Measurements from ENCODE around the gene SCUBE3. TPM values are rescaled to one million over a fixed set of nuclear protein-coding genes. Genes with fewer than 3 reads are reported as not detected.

SCUBE3 gene
- total and polyA plus RNA-seq, 9 of the 15 experiments (the other 6 are each of a cell fraction or from before 2014, with no cell fraction given) = 0.01 to 0.11 TPM; not detected in 7

DNA sequence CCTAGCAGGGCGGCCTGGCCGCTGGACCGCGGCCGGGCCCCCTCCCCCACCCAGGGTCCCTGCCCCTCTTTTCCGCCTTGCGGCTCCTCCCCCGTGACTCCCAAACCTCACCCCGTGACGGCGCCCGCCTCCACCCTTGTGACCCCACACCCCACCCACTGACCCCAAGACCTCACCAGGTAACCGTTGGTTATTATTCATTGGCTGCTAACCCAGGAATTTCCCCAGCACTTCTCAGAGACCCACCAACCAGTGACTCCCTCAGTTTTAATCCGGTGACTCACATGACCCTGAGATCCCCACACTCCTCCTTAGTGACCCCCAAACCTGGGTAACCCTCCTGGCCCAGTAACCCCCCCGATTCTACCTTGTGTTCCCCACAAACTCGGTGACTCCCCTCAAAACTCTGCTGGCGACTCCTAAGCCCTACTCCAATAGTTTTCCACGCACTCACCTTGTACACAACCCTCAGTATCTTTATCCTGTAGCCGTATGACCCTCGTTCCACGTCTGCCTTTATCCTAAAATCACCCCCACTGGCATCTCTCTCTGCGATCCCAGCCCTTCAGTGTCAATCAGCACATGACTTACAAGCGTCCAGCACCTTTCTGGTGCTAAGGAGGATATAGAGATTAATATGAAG, 46.3 kb downstream of the SCUBE3 start (continued):
- TF ChIP-seq, protein P1, sequence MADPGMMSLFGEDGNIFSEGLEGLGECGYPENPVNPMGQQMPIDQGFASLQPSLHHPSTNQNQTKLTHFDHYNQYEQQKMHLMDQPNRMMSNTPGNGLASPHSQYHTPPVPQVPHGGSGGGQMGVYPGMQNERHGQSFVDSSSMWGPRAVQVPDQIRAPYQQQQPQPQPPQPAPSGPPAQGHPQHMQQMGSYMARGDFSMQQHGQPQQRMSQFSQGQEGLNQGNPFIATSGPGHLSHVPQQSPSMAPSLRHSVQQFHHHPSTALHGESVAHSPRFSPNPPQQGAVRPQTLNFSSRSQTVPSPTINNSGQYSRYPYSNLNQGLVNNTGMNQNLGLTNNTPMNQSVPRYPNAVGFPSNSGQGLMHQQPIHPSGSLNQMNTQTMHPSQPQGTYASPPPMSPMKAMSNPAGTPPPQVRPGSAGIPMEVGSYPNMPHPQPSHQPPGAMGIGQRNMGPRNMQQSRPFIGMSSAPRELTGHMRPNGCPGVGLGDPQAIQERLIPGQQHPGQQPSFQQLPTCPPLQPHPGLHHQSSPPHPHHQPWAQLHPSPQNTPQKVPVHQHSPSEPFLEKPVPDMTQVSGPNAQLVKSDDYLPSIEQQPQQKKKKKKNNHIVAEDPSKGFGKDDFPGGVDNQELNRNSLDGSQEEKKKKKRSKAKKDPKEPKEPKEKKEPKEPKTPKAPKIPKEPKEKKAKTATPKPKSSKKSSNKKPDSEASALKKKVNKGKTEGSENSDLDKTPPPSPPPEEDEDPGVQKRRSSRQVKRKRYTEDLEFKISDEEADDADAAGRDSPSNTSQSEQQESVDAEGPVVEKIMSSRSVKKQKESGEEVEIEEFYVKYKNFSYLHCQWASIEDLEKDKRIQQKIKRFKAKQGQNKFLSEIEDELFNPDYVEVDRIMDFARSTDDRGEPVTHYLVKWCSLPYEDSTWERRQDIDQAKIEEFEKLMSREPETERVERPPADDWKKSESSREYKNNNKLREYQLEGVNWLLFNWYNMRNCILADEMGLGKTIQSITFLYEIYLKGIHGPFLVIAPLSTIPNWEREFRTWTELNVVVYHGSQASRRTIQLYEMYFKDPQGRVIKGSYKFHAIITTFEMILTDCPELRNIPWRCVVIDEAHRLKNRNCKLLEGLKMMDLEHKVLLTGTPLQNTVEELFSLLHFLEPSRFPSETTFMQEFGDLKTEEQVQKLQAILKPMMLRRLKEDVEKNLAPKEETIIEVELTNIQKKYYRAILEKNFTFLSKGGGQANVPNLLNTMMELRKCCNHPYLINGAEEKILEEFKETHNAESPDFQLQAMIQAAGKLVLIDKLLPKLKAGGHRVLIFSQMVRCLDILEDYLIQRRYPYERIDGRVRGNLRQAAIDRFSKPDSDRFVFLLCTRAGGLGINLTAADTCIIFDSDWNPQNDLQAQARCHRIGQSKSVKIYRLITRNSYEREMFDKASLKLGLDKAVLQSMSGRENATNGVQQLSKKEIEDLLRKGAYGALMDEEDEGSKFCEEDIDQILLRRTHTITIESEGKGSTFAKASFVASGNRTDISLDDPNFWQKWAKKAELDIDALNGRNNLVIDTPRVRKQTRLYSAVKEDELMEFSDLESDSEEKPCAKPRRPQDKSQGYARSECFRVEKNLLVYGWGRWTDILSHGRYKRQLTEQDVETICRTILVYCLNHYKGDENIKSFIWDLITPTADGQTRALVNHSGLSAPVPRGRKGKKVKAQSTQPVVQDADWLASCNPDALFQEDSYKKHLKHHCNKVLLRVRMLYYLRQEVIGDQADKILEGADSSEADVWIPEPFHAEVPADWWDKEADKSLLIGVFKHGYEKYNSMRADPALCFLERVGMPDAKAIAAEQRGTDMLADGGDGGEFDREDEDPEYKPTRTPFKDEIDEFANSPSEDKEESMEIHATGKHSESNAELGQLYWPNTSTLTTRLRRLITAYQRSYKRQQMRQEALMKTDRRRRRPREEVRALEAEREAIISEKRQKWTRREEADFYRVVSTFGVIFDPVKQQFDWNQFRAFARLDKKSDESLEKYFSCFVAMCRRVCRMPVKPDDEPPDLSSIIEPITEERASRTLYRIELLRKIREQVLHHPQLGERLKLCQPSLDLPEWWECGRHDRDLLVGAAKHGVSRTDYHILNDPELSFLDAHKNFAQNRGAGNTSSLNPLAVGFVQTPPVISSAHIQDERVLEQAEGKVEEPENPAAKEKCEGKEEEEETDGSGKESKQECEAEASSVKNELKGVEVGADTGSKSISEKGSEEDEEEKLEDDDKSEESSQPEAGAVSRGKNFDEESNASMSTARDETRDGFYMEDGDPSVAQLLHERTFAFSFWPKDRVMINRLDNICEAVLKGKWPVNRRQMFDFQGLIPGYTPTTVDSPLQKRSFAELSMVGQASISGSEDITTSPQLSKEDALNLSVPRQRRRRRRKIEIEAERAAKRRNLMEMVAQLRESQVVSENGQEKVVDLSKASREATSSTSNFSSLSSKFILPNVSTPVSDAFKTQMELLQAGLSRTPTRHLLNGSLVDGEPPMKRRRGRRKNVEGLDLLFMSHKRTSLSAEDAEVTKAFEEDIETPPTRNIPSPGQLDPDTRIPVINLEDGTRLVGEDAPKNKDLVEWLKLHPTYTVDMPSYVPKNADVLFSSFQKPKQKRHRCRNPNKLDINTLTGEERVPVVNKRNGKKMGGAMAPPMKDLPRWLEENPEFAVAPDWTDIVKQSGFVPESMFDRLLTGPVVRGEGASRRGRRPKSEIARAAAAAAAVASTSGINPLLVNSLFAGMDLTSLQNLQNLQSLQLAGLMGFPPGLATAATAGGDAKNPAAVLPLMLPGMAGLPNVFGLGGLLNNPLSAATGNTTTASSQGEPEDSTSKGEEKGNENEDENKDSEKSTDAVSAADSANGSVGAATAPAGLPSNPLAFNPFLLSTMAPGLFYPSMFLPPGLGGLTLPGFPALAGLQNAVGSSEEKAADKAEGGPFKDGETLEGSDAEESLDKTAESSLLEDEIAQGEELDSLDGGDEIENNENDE (IDR thresholded peaks at IDR 0.05; ENCODE audit: low read depth, low read length) = no peak
- TF ChIP-seq ZNF785 (CRISPR knock-in tag; IDR thresholded peaks at IDR 0.05) (no peak), ZFP91 (CRISPR knock-in tag; IDR thresholded peaks at IDR 0.05) (no peak), NR2F6 (CRISPR knock-in tag; IDR thresholded peaks at IDR 0.05) (0 out of 2 replicates have a peak, but pooled peaks have one; percentile 38), BCOR (IDR thresholded peaks at IDR 0.05) (0 out of 2 replicates have a peak, but pooled peaks have one; percentile 12), RBBP5 (IDR thresholded peaks at IDR 0.05; ENCODE audit: borderline replicate concordance, insufficient read depth, low read length, poor library complexity, severe bottlenecking) (no peak), SUPT5H (IDR thresholded peaks at IDR 0.05) (no peak; the same call in 1 of the 2 replicates), CBX1 (IDR thresholded peaks at IDR 0.05; ENCODE audit: low read depth) (no peak), NFRKB (IDR thresholded peaks at IDR 0.05; ENCODE audit: low read depth) (peak; percentile 35; the same call in 1 of the 2 replicates), RFX7 (CRISPR knock-in tag; IDR thresholded peaks at IDR 0.05) (no peak), ZNF280A (IDR thresholded peaks at IDR 0.05; ENCODE audit: low read depth, partially characterized antibody) (no peak), RBM14 (IDR thresholded peaks at IDR 0.05; ENCODE audit: borderline replicate concordance, insufficient read depth, low read depth, low read length) (no peak)
